Body of pancreas (tissue), 4 donors: ENCODE results near the gene PAK5.
A peak's percentile ranks its signal among the peaks of the same experiment; 100 is the strongest.

ENCODE experiments used
- CTCF ChIP-seq, 7 experiments: fragments of 450-650 bp in 4 of 7; fragments of 200-600 bp in 3 of 7; sonication (generic) in 3 of 7; IDR thresholded peaks; one replicate each; pipeline ENCODE4 v1.5.1; 2016 to 2019; ENCODE audit warnings: antibody characterized with exemption in 7 of 7
- POLR2A ChIP-seq, 3 donors: fragments of 450-650 bp; IDR thresholded peaks; one replicate each; pipeline ENCODE4 v1.6.1; 2016; ENCODE audit warnings: antibody characterized with exemption in 3 of 3, mild to moderate bottlenecking in 2 of 3

- peak in 3 of 7 experiments; percentile 26 to 32 (median 26) for TF ChIP-seq CTCF (IDR thresholded peaks at IDR 0.05)
- TF ChIP-seq POLR2A (IDR thresholded peaks at IDR 0.05): no peak
Observed at GRCh38 chr20:9884061-9884460, 45.2 kb upstream of the PAK5 start.
